Small intestine (tissue), 7 donors: ENCODE data around the gene ZNF710. TPM values are rescaled to one million over a fixed set of nuclear protein-coding genes. Genes with fewer than 3 reads are reported as not detected.

ENCODE experiments used
- DNase-seq, 2 donors: peaks; one replicate each; pipeline versions ENCODE4 v3.0.0 to v3.0.0-alpha.2; 2013
- FAIRE-seq: peaks from 2 replicates; lab custom pipeline; 2012; peaks lifted over from hg19 to GRCh38; lab: Jason Lieb, UNC
- H3K27ac ChIP-seq, 3 donors: one replicate each; pipeline ENCODE4 v1.5.1; 2013; ENCODE audit warnings: low read length in 2 of 3, mild to moderate bottlenecking in 2 of 3, control low read depth in 1 of 3, inconsistent platforms in 1 of 3, low read depth in 1 of 3, moderate library complexity in 1 of 3
- H3K27me3 ChIP-seq, 3 donors: one replicate each; pipeline ENCODE4 v1.6.1; 2013; ENCODE audit warnings: low read length in 3 of 3, inconsistent platforms in 1 of 3; ENCODE audit not compliant: control insufficient read depth in 3 of 3, insufficient read depth in 3 of 3
- H3K36me3 ChIP-seq, 3 donors: one replicate each; pipeline ENCODE4 v1.6.1; 2013; ENCODE audit warnings: low read length in 3 of 3, inconsistent platforms in 1 of 3, low read depth in 1 of 3, mild to moderate bottlenecking in 1 of 3, moderate library complexity in 1 of 3; ENCODE audit not compliant: control insufficient read depth in 3 of 3, insufficient read depth in 2 of 3
- H3K4me1 ChIP-seq, 3 donors: one replicate each; pipeline ENCODE4 v1.6.1; 2013; ENCODE audit warnings: low read length in 2 of 3, inconsistent platforms in 1 of 3, low read depth in 1 of 3, mild to moderate bottlenecking in 1 of 3, moderate library complexity in 1 of 3; ENCODE audit not compliant: control insufficient read depth in 3 of 3, insufficient read depth in 2 of 3
- H3K4me3 ChIP-seq, 3 donors: one replicate each; pipeline ENCODE4 v1.5.1; 2013; ENCODE audit warnings: low read length in 3 of 3, control low read depth in 1 of 3, inconsistent platforms in 1 of 3, low read depth in 1 of 3, mild to moderate bottlenecking in 1 of 3, moderate library complexity in 1 of 3
- H3K9me3 ChIP-seq, 2 donors: one replicate each; pipeline ENCODE4 v1.6.1; 2013; ENCODE audit warnings: low read depth in 1 of 2, low read length in 1 of 2; ENCODE audit not compliant: control insufficient read depth in 2 of 2, insufficient read depth in 1 of 2
- WGBS, 3 donors: extraction: QIAGEN DNeasy Blood & Tissue Kit; methylation state at CpG; one replicate each; pipeline ENCODE4 v1.1.7; 2013; 5-methylcytosine and 5-hydroxymethylcytosine counted together
- polyA plus RNA-seq, 4 donors: library from polyadenylated mRNA; stranded (reverse) in 3 of 4; unstranded in 1 of 4; fragments of 200-250 nt in 3 of 4; fragments of 120-200 nt in 1 of 4; gene quantifications; one replicate each; pipeline versions ENCODE4 v1.2.1 to v1.2.3, GENCODE V29; 2013
- donor health status: healthy with polysubstance abuse.
- donor health status: control.
- donor health status: control.
- donor health status: Bipolar disorder and iron deficiency.
- donor health status: healthy.

The ZNF710 gene
- polyA plus RNA-seq, 4 donors = 10.3 to 26.4 (median 18.8) TPM

DNA sequence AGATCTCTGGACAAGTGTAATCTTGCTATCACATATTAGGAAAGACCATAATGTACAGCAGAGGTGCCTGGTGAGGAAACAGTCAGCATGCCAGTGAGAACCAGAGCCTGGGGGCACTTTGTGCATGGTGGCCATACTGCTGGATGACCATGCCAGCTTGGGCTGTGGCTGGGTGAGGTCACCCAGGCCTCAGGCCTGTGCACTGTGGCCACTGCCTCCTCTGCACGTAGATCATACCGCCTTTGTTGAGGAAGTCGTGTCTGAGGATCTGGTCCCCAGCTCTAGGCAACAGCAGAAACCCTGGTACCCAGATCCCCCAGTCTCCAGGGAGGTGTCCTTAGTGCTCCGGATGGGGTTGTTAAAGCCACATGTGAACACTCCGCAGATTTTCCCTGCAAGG, 38.9 kb downstream of the ZNF710 start:
- peaks cover 0 to 51% (median 0%) of the 10 kb centered on the region in 3 donors for H3K36me3 ChIP-seq
- DNase-seq (no peak), FAIRE-seq (no peak)
- peak overlapping the region in 1 of 3 donors; percentile 52 for H3K27ac ChIP-seq
- no peaks in the 10 kb centered on the region for H3K27me3 ChIP-seq
- H3K9me3 ChIP-seq = no peaks in the 10 kb centered on the region
- no peak overlapping the region for H3K4me3 ChIP-seq
- H3K4me1 ChIP-seq = peaks cover 3 to 52% (median 17%) of the 10 kb centered on the region in 3 donors
- WGBS, 3 donors = 54 to 68% (median 65%) methylated on average over 5 of the region's 5 CpGs

- H3K36me3 ChIP-seq = peaks cover 0 to 51% (median 0%) of the 10 kb centered on the region in 3 donors
- no peak for FAIRE-seq
- no peak overlapping the region for H3K4me3 ChIP-seq
- no peaks in the 10 kb centered on the region for H3K27me3 ChIP-seq
- H3K4me1 ChIP-seq = peaks cover 3 to 46% (median 15%) of the 10 kb centered on the region in 3 donors
- peak overlapping the region in 1 of 3 donors; percentile 52 for H3K27ac ChIP-seq
- DNase-seq = peak; percentile 46 to 59
- H3K9me3 ChIP-seq = no peaks in the 10 kb centered on the region
- 29 to 54% (median 39%) methylated on average over 6 of the region's 6 CpGs for WGBS, 3 donors
These were observed 39.5 kb downstream of the ZNF710 start for GRCh38 chr15:90040618-90041017.

GRCh38 chr15:90042356-90042755, 41.2 kb downstream of the ZNF710 start:
- H3K27ac ChIP-seq = no peak overlapping the region
- H3K4me3 ChIP-seq = no peak overlapping the region
- peaks cover 0 to 46% (median 0%) of the 10 kb centered on the region in 3 donors for H3K36me3 ChIP-seq
- peaks cover 6 to 37% (median 8%) of the 10 kb centered on the region in 3 donors for H3K4me1 ChIP-seq
- no peaks in the 10 kb centered on the region for H3K27me3 ChIP-seq
- DNase-seq = no peak
- H3K9me3 ChIP-seq = no peaks in the 10 kb centered on the region
- 96 to 98% (median 96%) methylated on average over 12 of the region's 12 CpGs for WGBS, 3 donors
- no peak for FAIRE-seq

- Histone ChIP-seq H3K4me1 (peaks cover 6 to 31% (median 6%) of the 10 kb centered on the region in 3 donors), H3K36me3 (peaks cover 0 to 43% (median 0%) of the 10 kb centered on the region in 3 donors), H3K4me3 (no peak overlapping the region), H3K9me3 (no peaks in the 10 kb centered on the region), H3K27me3 (no peaks in the 10 kb centered on the region), H3K27ac (no peak overlapping the region)
- 86 to 90% (median 89%) methylated on average over 26 to 27 of the region's 27 CpGs for WGBS, 3 donors
- FAIRE-seq (no peak), DNase-seq (no peak)
These were observed 41.8 kb downstream of the ZNF710 start for GRCh38 chr15:90042766-90043529.

- H3K4me3 ChIP-seq = no peak overlapping the region
- no peak overlapping the region for H3K27ac ChIP-seq
- peaks cover 0 to 46% (median 0%) of the 10 kb centered on the region in 3 donors for H3K36me3 ChIP-seq
- WGBS, 3 donors = 91 to 99% (median 97%) methylated on average over 5 of the region's 5 CpGs
- DNase-seq (no peak), FAIRE-seq (no peak)
- H3K9me3 ChIP-seq = no peaks in the 10 kb centered on the region
- peaks cover 3 to 25% (median 6%) of the 10 kb centered on the region in 3 donors for H3K4me1 ChIP-seq
- H3K27me3 ChIP-seq = no peaks in the 10 kb centered on the region
These were observed 42.4 kb downstream of the ZNF710 start for GRCh38 chr15:90043530-90044010.

GRCh38 chr15:90044191-90044590, 43.1 kb downstream of the ZNF710 start:
- WGBS, 3 donors = 92 to 93% (median 93%) methylated on average over 14 of the region's 14 CpGs
- Histone ChIP-seq H3K27me3 (no peaks in the 10 kb centered on the region), H3K36me3 (peaks cover 0 to 47% (median 0%) of the 10 kb centered on the region in 3 donors), H3K4me3 (no peak overlapping the region), H3K9me3 (no peaks in the 10 kb centered on the region), H3K27ac (no peak overlapping the region), H3K4me1 (peaks cover 3 to 21% (median 6%) of the 10 kb centered on the region in 3 donors)
- no peak for FAIRE-seq
- DNase-seq = no peak

GRCh38 chr15:90044916-90045371, 43.8 kb downstream of the ZNF710 start:
- no peak overlapping the region for H3K27ac ChIP-seq
- peaks cover 0 to 52% (median 0%) of the 10 kb centered on the region in 3 donors for H3K36me3 ChIP-seq
- FAIRE-seq (no peak), DNase-seq (no peak)
- WGBS, 3 donors = 91 to 95% (median 92%) methylated on average over 4 of the region's 4 CpGs
- no peaks in the 10 kb centered on the region for H3K27me3 ChIP-seq
- no peaks in the 10 kb centered on the region for H3K9me3 ChIP-seq
- peaks cover 3 to 16% (median 5%) of the 10 kb centered on the region in 3 donors for H3K4me1 ChIP-seq
- H3K4me3 ChIP-seq = no peak overlapping the region

- Histone ChIP-seq H3K9me3 (no peaks in the 10 kb centered on the region), H3K36me3 (peaks cover 0 to 60% (median 0%) of the 10 kb centered on the region in 3 donors), H3K27ac (peak overlapping the region in 2 of 3 donors; percentile 50 to 90), H3K4me1 (peaks cover 3 to 7% (median 3%) of the 10 kb centered on the region in 3 donors), H3K27me3 (no peaks in the 10 kb centered on the region), H3K4me3 (no peak overlapping the region)
- no peak for FAIRE-seq
- WGBS, 3 donors = 68 to 81% (median 70%) methylated on average over 7 of the region's 7 CpGs
- DNase-seq = no peak
These were observed 45.2 kb downstream of the ZNF710 start for GRCh38 chr15:90046289-90046688.
